ENCODE results near the gene PKDCC. TPM values are rescaled to one million over a fixed set of nuclear protein-coding genes. Genes with fewer than 3 reads are reported as not detected.
A peak's percentile ranks its signal among the peaks of the same experiment; 100 is the strongest.

Gene PKDCC
- total RNA-seq, 4 donors from 2014 or later, result 155 to 328 (median 200) TPM

DNA sequence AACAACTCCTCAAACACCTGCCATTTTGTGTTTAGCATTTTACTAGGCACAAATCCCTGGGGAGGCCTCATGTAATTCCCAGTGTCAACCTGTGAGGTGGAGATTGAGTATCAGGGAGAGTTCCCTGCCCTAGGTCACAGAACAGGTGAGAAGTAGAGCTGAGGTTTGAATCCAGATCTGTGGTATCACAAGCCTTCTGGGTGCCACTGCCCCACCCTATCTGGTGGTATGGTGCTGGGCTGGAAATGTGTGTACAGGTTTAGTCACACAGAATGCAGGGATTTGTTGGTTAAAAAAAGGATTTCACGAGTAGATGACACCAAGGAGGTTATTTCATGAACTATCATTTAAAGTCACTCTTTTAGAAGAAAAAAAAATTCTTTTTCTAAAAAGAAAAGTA lies 35.7 kb upstream of the PKDCC start:
- no peak overlapping the region for H3K27ac ChIP-seq
- 81 to 82% methylated on average over 1 of the region's 1 CpG for WGBS, 2 donors
- TF ChIP-seq, protein P1, sequence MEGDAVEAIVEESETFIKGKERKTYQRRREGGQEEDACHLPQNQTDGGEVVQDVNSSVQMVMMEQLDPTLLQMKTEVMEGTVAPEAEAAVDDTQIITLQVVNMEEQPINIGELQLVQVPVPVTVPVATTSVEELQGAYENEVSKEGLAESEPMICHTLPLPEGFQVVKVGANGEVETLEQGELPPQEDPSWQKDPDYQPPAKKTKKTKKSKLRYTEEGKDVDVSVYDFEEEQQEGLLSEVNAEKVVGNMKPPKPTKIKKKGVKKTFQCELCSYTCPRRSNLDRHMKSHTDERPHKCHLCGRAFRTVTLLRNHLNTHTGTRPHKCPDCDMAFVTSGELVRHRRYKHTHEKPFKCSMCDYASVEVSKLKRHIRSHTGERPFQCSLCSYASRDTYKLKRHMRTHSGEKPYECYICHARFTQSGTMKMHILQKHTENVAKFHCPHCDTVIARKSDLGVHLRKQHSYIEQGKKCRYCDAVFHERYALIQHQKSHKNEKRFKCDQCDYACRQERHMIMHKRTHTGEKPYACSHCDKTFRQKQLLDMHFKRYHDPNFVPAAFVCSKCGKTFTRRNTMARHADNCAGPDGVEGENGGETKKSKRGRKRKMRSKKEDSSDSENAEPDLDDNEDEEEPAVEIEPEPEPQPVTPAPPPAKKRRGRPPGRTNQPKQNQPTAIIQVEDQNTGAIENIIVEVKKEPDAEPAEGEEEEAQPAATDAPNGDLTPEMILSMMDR (IDR thresholded peaks at IDR 0.05), result no peak
- TF ChIP-seq EP300 (IDR thresholded peaks at IDR 0.05), result no peak
- TF ChIP-seq POLR2A (IDR thresholded peaks at IDR 0.05), result no peak
- H3K4me3 ChIP-seq, result no peak overlapping the region
- DNase-seq (ENCODE audit: low spot score in 2 of 2), result no peak
- no peaks in the 10 kb centered on the region for H3K9me3 ChIP-seq
- H3K36me3 ChIP-seq, result no peaks in the 10 kb centered on the region
- H3K4me1 ChIP-seq, result peaks cover 0 to 30% (median 8%) of the 10 kb centered on the region in 4 donors
- no peaks in the 10 kb centered on the region for H3K27me3 ChIP-seq

DNA sequence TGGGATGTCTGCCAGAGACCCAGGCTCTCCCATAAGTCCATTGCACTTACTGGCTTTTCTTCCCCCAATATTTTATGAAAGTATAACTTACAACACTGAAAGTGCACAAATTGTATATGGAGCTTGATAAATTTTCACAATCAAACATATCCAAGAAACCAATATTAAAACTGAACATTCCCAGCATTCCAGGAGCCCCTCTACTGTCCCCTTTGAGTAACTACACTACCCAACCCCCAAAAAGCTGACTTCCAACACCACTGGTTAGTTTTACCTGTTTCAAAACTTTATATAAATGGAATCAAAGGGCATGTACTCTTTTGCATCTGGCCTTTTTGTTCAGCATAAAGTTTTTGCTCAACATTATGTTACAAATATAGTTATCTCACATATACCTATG lies 35.2 kb upstream of the PKDCC start:
- H3K27me3 ChIP-seq, result no peaks in the 10 kb centered on the region
- no peak for DNase-seq (ENCODE audit: low spot score in 2 of 2)
- no peak overlapping the region for H3K27ac ChIP-seq
- TF ChIP-seq EP300 (IDR thresholded peaks at IDR 0.05) (no peak), POLR2A (IDR thresholded peaks at IDR 0.05) (no peak)
- TF ChIP-seq, protein P1 (IDR thresholded peaks at IDR 0.05), result no peak
- H3K36me3 ChIP-seq, result no peaks in the 10 kb centered on the region
- no peak overlapping the region for H3K4me3 ChIP-seq
- H3K4me1 ChIP-seq, result peaks cover 0 to 30% (median 8%) of the 10 kb centered on the region in 4 donors
- no peaks in the 10 kb centered on the region for H3K9me3 ChIP-seq

DNA sequence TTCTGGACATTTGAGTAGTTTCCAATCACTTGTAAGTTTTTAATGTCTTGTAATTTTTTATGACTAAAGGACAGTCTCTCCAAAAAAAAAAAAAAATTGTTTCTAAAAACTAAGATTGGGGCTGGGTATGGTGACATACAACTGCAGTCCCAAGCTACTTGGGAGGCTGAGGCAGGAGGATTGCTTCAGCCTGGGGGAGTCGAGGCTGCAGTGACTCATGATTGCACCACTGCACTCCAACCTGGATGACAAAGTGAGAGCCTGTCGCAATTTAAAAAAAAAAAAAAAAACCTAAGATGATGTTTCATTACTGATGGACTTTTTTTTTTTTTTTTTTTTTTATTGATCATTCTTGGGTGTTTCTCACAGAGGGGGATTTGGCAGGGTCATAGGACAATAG lies 34.4 kb upstream of the PKDCC start:
- TF ChIP-seq POLR2A (IDR thresholded peaks at IDR 0.05) (no peak), EP300 (IDR thresholded peaks at IDR 0.05) (no peak)
- TF ChIP-seq, protein P1 (IDR thresholded peaks at IDR 0.05), result no peak
- H3K27ac ChIP-seq, result no peak overlapping the region
- no peak overlapping the region for H3K4me3 ChIP-seq
- H3K36me3 ChIP-seq, result no peaks in the 10 kb centered on the region
- no peak for DNase-seq (ENCODE audit: low spot score in 2 of 2)
- WGBS, 2 donors, result 80 to 81% methylated on average over 2 of the region's 2 CpGs
- H3K27me3 ChIP-seq, result no peaks in the 10 kb centered on the region
- H3K4me1 ChIP-seq, result peaks cover 0 to 30% (median 8%) of the 10 kb centered on the region in 4 donors
- no peaks in the 10 kb centered on the region for H3K9me3 ChIP-seq

DNA sequence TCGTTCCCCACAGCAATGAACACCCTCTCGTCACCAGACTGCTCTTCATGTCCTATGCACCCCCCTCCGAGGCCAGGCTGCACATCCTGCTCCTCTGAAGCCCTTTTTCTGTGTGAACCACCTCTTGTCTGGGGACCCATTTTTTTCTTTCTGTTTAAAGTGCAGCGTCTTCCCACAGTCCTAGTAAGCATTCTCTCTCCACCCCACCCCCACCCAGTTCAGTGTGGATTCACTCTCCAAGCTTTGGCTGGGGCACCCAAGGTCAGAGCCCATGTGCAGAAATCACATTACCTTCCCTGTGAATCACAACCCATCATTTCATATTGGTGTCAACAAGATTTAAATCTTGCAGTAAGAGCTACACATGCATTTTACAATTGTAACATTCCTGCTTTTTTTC lies 26.4 kb upstream of the PKDCC start:
- whole genome bisulfite sequencing, 2 donors, result 25 to 31% methylated on average over 4 of the region's 4 CpGs
- DNase-seq (ENCODE audit: low spot score in 2 of 2), result peak; percentile 36 to 62
- Histone ChIP-seq H3K9me3 (no peaks in the 10 kb centered on the region), H3K4me3 (no peak overlapping the region), H3K36me3 (no peaks in the 10 kb centered on the region), H3K27me3 (no peaks in the 10 kb centered on the region), H3K27ac (peak overlapping the region in 2 of 4 donors; percentile 17 to 54), H3K4me1 (peaks cover 0 to 31% (median 0%) of the 10 kb centered on the region in 4 donors)
- TF ChIP-seq POLR2A (IDR thresholded peaks at IDR 0.05) (no peak), EP300 (IDR thresholded peaks at IDR 0.05) (no peak)
- TF ChIP-seq, protein P1 (IDR thresholded peaks at IDR 0.05), result no peak

DNA sequence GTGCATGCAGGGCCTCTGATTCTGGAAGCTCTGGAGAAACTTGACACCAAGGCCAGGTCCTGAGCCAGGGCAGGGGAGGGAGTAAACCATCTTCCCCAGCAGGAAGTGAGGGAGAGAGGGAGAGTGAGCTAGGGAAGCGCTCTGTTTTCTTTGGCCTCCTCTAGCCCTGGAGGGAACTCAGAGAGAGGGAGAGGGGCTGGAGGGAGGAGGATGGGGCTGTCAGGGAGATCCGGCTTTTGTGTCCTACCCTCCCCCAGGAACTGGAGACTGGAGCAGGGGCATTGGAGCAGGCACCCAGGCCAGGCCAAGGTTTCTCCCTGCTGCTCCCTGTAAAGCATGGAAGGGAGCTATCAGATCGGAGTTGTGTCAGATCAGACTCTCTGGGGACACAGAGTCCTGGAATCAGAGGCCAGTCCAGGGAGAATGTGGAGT lies 22.7 kb upstream of the PKDCC start:
- no peaks in the 10 kb centered on the region for H3K36me3 ChIP-seq
- H3K9me3 ChIP-seq, result no peaks in the 10 kb centered on the region
- peak in 1 of 2 donors; percentile 28 for DNase-seq (ENCODE audit: low spot score in 2 of 2)
- no peaks in the 10 kb centered on the region for H3K27me3 ChIP-seq
- H3K27ac ChIP-seq, result peak overlapping the region in 2 of 4 donors; percentile 72 to 74
- no peak for TF ChIP-seq POLR2A (IDR thresholded peaks at IDR 0.05)
- TF ChIP-seq EP300 (IDR thresholded peaks at IDR 0.05), result no peak
- TF ChIP-seq, protein P1 (IDR thresholded peaks at IDR 0.05), result no peak
- 48 to 58% methylated on average over 3 of the region's 3 CpGs for WGBS, 2 donors
- H3K4me3 ChIP-seq, result no peak overlapping the region
- peaks cover 0 to 42% (median 0%) of the 10 kb centered on the region in 4 donors for H3K4me1 ChIP-seq

All from tibial nerve (tissue), 4 donors.